Activated effector memory CD4-positive, alpha-beta T cell treated with anti-CD3 and anti-CD28 coated beads, Interleukin-2, amount 50 U/mL, for 16 hours (primary cell): ENCODE results near the gene CBX2.
A peak's percentile ranks its signal among the peaks of the same experiment; 100 is the strongest.

Experiments used
- DNase-seq: peaks from one replicate; pipeline ENCODE4 v3.0.0-alpha.2; 2020

The CBX2 gene

DNA sequence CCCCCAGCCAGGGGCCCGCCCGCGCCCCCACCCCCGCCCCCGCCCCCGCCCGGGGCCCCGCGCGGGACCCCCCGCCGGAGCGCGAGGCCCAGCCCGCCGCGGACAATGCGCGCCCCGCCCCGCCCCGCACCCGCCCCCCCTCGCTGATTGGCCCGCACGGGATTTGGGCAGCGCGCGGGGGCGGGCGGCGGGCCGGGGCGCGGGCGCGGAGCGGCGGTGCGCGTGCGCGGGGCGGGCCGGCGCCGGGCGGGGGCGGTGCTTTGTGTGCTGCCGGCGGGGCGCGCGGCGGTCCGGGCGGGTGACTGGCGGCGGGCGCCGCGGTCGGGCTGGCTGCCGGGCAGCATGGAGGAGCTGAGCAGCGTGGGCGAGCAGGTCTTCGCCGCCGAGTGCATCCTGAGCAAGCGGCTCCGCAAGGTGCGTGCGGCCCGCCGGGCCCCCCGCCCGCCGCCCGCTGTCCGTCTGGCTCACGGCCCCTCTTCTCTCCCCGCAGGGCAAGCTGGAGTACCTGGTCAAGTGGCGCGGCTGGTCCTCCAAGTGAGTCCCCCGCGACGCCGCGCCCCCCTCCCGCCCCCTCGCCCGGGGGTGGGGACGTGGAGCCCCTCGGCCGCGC lies at the start of gene CBX2:
Gene CBX2, plus strand, starts transcription at position 255 of the 610 bp plus-strand sequence. Its CDS starts 88 bp downstream, at position 343.
- peak; percentile 94 for DNase-seq

- DNase-seq, result peak; percentile 92
Observed at GRCh38 chr17:79728169-79728907, 49.6 kb upstream of the CBX2 start.

GRCh38 chr17:79728908-79729471 lies 49.0 kb upstream of the CBX2 start:
- DNase-seq, result no peak

DNA sequence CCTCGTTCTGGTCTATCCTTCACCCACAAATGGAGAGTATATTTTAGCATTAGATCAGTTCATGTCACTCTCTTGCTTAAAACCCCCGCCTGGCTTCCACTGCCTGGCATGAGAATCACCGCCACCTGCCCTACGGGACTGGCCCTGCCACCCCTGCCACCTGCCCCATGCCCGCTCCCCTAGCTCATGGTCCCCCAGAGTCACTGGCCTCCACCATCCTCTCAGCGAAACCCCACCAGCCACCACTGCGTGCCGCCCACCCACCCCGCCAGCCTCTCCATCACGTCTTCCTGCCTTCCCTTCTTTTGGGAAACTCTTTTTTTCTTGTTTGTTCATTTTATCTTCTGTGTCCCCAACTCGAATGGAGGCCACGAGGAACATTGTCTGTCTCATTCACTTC lies 48.2 kb upstream of the CBX2 start:
- no peak for DNase-seq

DNA sequence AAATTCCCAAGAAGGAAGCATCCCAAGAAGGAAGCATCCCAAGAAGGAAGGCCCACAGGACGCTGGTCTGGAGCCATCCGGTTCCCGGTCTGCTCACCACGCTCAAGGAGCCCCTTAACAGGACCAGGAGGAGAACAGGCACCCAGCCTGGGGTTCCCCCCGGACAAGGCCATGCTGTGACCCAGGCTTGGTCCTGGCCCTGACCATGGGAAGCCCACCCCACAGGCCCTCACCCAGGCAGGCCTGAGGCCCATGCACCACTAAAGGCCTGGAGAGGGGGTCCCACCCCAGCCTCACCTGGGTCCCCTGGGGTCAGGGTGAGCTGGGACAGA lies 47.5 kb upstream of the CBX2 start:
- DNase-seq, result no peak

GRCh38 chr17:79730769-79731483 lies 47.0 kb upstream of the CBX2 start, which contains the start of gene ENPP7:
TSS of gene ENPP7 (plus strand) at chr17:79730943. CDS start at chr17:79731140, 197 bp downstream.
- no peak for DNase-seq

GRCh38 chr17:79732254-79732653 lies 45.7 kb upstream of the CBX2 start:
- DNase-seq, result no peak

DNA sequence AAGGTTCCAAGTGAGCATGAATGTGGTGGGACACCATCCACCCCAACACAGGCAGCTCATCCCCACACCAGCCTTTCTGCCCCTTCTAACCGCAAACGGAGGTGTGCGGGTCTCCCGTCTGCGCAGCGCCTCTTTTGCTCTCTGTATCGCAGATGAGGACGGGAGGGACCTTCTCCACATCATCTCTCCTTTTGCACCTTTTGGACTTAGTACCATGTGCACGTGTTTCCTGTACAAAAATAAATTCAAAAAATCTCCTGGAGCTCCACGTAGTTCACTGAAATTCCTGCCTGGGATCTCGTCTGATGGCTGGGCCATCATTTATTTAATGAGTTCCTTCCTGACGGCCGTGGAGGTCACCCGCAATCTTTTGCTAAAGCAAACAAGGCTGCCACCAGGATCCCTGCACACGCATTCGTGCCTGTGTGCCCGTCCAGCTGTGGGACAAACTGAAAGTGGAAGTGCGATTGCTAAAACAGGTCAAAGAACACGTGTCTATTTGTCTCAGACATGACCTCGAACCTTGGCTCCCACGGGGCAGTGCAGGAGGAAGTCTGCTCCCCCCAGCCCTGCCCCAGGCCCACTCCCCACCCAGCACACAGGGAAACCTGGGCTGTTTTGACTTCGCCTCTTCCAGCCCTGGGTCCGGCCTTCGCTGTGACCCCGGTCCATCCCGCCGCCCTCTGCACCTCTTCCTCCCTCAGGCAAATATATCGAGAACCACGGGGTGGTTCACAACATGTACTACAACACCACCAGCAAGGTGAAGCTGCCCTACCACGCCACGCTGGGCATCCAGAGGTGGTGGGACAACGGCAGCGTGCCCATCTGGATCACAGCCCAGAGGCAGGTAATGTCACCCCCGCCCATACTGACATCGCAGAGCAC lies 44.9 kb upstream of the CBX2 start:
- DNase-seq, result no peak

DNA sequence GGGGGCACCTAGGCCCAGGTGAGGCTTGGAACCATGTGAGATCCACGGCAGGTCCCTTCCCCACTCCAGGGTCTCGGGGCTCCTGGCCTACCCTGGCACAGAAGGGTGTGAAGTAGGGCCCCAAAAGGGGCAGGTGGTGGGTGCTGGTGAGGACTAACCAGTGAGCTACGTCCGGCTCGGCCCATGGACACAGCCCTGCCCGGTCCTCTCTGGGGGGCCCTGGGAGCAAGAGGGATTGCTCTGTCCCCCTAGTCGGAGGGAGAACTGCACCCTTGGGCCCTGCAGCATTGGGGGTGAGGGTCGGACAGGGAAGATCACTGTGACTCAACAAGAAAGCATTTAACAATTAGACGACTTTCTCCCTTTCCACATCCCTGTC lies 44.3 kb upstream of the CBX2 start:
- DNase-seq, result no peak

DNA sequence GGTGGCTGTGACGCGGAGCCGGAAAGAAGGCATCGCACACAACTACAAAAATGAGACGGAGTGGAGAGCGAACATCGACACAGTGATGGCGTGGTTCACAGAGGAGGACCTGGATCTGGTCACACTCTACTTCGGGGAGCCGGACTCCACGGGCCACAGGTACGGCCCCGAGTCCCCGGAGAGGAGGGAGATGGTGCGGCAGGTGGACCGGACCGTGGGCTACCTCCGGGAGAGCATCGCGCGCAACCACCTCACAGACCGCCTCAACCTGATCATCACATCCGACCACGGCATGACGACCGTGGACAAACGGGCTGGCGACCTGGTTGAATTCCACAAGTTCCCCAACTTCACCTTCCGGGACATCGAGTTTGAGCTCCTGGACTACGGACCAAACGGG lies 42.9 kb upstream of the CBX2 start:
- DNase-seq, result no peak

DNA sequence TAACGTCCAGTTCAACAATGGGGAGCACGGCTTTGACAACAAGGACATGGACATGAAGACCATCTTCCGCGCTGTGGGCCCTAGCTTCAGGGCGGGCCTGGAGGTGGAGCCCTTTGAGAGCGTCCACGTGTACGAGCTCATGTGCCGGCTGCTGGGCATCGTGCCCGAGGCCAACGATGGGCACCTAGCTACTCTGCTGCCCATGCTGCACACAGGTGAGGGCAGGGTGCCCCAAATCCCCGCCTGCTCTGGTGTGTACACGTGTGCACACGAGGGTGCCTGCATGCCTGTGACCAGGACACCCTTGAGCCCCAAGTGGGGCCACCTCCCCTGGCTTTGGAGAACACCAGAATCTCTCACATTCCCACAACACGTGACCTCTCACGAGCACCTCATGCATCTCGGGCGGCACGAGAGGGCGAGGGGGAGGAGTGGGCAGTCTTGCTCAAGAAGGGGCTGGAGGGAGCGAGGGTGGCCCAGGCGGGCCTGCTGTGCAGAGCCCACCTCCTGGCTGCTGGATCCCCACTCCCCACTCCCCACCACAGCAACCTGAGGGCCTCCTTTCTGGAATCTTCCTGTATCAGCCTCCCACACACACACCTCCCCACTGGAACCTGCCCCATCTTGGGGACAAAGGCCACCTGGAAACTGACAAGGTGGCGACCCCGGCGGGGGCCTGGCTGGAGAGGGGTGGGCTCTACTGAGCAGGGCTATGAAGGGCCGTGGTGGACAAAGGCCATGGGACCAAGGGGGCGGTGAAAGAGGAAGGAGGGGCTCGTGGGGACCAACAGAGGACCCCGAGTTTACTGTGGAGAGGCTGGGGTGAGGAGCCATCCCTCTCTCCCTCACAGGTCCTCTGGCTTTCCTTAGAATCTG lies 40.7 kb upstream of the CBX2 start:
- no peak for DNase-seq

DNA sequence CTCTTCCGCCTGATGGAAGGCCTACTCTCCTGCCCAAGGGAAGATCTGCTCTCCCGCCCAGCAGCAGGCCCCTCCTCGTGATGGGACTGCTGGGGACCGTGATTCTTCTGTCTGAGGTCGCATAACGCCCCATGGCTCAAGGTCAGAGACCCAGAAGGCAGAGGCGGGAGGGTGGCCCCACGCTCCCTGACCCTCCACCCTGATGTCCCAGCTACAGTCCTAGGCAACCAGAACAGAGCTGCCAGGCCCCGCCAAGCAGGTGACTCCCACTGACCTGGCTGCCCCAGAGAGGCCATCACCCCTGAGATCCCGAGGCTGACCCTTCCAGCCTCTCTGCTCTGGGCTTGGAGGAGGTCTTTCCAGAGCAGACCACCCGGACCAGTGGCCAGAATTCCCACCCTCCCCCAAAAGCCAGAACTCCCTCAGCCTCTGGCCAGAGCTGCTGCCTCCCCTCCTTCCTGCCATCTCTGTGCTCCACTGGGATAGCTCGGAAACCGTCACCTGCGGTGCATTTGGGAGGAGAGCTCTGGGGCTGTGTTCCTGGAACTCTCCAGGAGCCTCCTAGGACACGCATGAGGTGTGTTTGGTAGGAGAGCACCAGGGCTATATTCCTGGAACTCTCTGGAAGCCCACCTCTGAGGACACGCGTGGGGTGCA lies 39.9 kb upstream of the CBX2 start:
- no peak for DNase-seq

DNA sequence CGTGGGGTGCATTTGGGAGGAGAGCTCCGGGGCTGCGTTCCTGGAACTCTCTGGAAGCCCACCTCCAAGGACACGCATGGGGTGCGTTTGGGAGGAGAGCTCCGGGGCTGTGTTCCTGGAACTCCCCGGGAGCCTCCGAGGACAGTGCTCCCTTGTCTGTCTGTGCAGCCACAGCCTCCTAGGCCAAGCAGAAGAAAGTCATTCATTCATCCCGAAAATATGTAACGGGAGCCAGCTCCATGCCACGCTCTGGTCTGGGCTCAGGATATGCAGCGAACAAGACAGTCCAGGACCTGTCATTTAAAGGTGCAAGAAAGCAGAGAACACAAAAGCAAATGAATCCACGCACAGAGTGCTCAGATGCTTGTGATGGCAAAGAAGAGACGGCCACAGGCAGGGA lies 39.3 kb upstream of the CBX2 start:
- DNase-seq, result no peak

- no peak for DNase-seq
Observed at GRCh38 chr17:79739148-79740062, 38.5 kb upstream of the CBX2 start.

GRCh38 chr17:79740413-79740812 lies 37.5 kb upstream of the CBX2 start:
- DNase-seq, result no peak

DNA sequence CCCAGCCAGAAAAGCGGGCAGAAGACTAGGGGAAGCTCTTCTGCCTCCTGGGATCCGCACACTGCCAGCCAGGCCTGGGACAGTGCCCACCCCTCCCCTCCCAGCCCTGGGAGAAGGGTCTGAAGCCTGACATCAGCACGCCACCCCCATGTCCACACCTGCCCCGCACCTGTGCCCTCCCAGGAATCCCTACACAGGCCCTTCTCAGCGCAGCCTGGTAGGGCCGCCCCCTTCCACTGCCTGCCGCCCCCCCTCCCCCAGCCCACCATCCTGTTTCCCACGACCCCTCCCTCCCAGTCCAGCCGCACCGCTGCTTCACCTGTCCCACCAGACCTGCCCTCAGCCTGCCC lies 36.6 kb upstream of the CBX2 start:
- no peak for DNase-seq

GRCh38 chr17:79741751-79742588 lies 36.0 kb upstream of the CBX2 start:
- peak; percentile 90 for DNase-seq

DNA sequence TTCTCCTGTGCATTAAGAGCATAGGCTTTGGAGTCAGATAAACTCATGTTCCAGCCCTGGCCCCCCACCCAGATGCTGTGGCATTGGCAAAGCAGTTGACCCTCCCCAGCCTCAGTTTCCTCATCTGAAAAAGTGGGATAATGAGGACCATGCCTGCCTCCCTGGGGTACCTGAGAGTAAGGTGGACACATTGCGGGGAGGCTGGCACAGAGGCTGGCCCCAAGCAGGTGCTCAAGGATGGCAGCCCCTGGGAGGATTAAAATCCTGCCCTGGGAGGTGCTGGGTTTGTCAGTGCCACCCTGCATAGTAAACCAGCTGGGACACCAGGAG lies 35.4 kb upstream of the CBX2 start:
- DNase-seq, result no peak

GRCh38 chr17:79742951-79743476 lies 34.9 kb upstream of the CBX2 start:
- no peak for DNase-seq
